Tibial nerve (tissue), 4 donors: Measurements from ENCODE around the gene DROSHA. TPM values are rescaled to one million over a fixed set of nuclear protein-coding genes. Genes with fewer than 3 reads are reported as not detected.
"Not testable (repeated sequence)": the region's sequence is repeated elsewhere in the genome, so short reads cannot be mapped to it uniquely, and the experiment has no call there.

Experiments used
- DNase-seq, 2 donors: peaks; one replicate each; pipeline ENCODE4 v3.0.0-alpha.2; 2019; ENCODE audit warnings: low spot score in 2 of 2
- H3K27ac ChIP-seq, 4 donors: fragments of 200-600 bp; sonication (generic) in 3 of 4; one replicate each; pipeline ENCODE4 v1.5.1; 2017 to 2019; ENCODE audit warnings: mild to moderate bottlenecking in 1 of 4
- H3K27me3 ChIP-seq, 2 donors: fragments of 200-600 bp; sonication (generic) in 1 of 2; one replicate each; pipeline versions ENCODE4 v1.5.1 to v1.6.0; 2017 to 2019
- H3K36me3 ChIP-seq, 3 donors: fragments of 200-600 bp; sonication (generic); one replicate each; pipeline ENCODE4 v1.5.1; 2018 to 2019
- H3K4me1 ChIP-seq, 4 donors: fragments of 200-600 bp; sonication (generic) in 3 of 4; one replicate each; pipeline ENCODE4 v1.5.1; 2017 to 2019
- H3K4me3 ChIP-seq, 4 donors: fragments of 200-600 bp; sonication (generic) in 3 of 4; one replicate each; pipeline ENCODE4 v1.5.1; 2017 to 2019; ENCODE audit warnings: mild to moderate bottlenecking in 1 of 4, moderate library complexity in 1 of 4
- H3K9me3 ChIP-seq, 4 donors: fragments of 200-600 bp; sonication (generic) in 3 of 4; one replicate each; pipeline ENCODE4 v1.5.1; 2017 to 2019
- EP300 ChIP-seq, 2 donors: sonication (generic); formaldehyde crosslinking; IDR thresholded peaks; one replicate each; pipeline ENCODE4 v1.6.1; 2017; ENCODE audit warnings: antibody characterized with exemption in 2 of 2, mild to moderate bottlenecking in 1 of 2
- POLR2A ChIP-seq, 2 donors: fragments of 450-650 bp; IDR thresholded peaks; one replicate each; pipeline ENCODE4 v1.6.1; 2017; ENCODE audit warnings: antibody characterized with exemption in 2 of 2, mild to moderate bottlenecking in 2 of 2, moderate library complexity in 2 of 2
- WGBS, 2 donors: methylation state at CpG; one replicate each; pipeline ENCODE4 v1.1.5; 2018; 5-methylcytosine and 5-hydroxymethylcytosine counted together
- total RNA-seq, 4 donors: library from RNA; depleted of rRNA; stranded (reverse); fragments of >200 nt; gene quantifications; one replicate each; pipeline ENCODE4 v1.1.0, GENCODE V29; 2016
- TF ChIP-seq, protein P1 (sequence below), 5 experiments: fragments of 200-600 bp in 3 of 5; fragments of 450-650 bp in 2 of 5; sonication (generic) in 3 of 5; IDR thresholded peaks; one replicate each; pipeline ENCODE4 v1.5.1; 2016 to 2019; ENCODE audit warnings: antibody characterized with exemption in 5 of 5, mild to moderate bottlenecking in 3 of 5, moderate library complexity in 2 of 5

Gene DROSHA
- total RNA-seq, 4 donors from 2014 or later: 53.0 to 65.9 (median 59.6) TPM

DNA sequence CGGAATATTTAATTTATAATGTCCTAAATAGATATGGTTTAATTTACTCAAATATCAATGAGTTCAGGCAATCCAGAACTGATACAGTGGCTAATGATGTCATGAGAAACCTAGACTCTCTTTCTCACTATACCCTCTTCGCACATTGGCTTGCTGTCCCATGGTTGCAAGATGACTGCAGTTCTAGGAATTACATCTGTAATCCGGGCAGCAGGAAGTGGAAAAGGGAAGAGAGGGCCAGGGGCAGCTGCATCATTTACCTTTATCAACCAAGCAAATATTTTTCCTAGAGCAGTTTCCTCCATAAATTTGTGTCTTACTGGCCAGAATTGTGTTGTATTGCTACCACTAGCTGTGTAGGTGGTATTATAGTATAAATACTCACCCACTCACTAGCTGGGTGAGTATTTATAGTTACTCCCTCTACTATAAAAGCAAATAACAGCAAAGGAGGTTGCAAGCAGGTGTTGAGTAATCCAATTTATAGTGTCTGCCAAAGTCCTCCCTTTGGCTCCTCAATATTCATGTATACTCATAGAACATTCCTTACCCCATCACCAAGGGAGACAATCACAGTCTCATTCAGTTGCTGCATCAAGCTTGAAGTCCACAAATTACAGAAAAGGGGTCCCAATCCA lies 168.8 kb downstream of the DROSHA start:
- no peak overlapping the region for H3K4me3 ChIP-seq
- no peak for DNase-seq
- H3K27me3 ChIP-seq: no peaks in the 10 kb centered on the region
- no peak overlapping the region for H3K27ac ChIP-seq
- 83 to 84% methylated on average over 3 of the region's 3 CpGs for WGBS, 2 donors
- H3K4me1 ChIP-seq: peaks cover 0 to 5% (median 0%) of the 10 kb centered on the region in 4 donors
- TF ChIP-seq EP300 (IDR thresholded peaks at IDR 0.05) (no peak), POLR2A (IDR thresholded peaks at IDR 0.05) (no peak)
- TF ChIP-seq, protein P1, sequence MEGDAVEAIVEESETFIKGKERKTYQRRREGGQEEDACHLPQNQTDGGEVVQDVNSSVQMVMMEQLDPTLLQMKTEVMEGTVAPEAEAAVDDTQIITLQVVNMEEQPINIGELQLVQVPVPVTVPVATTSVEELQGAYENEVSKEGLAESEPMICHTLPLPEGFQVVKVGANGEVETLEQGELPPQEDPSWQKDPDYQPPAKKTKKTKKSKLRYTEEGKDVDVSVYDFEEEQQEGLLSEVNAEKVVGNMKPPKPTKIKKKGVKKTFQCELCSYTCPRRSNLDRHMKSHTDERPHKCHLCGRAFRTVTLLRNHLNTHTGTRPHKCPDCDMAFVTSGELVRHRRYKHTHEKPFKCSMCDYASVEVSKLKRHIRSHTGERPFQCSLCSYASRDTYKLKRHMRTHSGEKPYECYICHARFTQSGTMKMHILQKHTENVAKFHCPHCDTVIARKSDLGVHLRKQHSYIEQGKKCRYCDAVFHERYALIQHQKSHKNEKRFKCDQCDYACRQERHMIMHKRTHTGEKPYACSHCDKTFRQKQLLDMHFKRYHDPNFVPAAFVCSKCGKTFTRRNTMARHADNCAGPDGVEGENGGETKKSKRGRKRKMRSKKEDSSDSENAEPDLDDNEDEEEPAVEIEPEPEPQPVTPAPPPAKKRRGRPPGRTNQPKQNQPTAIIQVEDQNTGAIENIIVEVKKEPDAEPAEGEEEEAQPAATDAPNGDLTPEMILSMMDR (IDR thresholded peaks at IDR 0.05): no peak
- H3K9me3 ChIP-seq: no peaks in the 10 kb centered on the region
- H3K36me3 ChIP-seq: no peaks in the 10 kb centered on the region

DNA sequence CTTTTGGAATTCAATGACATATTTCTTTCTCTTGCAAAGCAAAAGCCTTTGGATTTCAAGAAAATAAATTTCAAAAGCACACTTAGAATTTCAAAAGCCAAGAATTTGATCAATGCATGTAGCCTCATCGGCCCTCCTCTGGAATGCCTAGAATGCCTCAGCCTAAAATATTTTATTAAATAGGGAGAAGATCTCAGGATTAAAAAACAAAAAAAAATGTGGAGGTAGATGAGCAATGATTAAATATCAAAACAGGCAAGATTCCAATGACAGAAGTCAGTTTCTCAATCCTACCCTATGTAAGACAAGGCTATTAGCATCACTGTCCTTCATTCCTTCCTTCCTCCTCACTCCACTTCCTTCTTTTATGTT lies 169.4 kb downstream of the DROSHA start:
- H3K27me3 ChIP-seq: no peaks in the 10 kb centered on the region
- H3K4me1 ChIP-seq: peaks cover 0 to 5% (median 0%) of the 10 kb centered on the region in 4 donors
- no peak overlapping the region for H3K4me3 ChIP-seq
- DNase-seq: no peak
- no peaks in the 10 kb centered on the region for H3K9me3 ChIP-seq
- no peak overlapping the region for H3K27ac ChIP-seq
- no peaks in the 10 kb centered on the region for H3K36me3 ChIP-seq
- 36 to 55% methylated on average over 1 of the region's 1 CpG for WGBS, 2 donors
- no peak for TF ChIP-seq EP300 (IDR thresholded peaks at IDR 0.05)
- TF ChIP-seq, protein P1 (IDR thresholded peaks at IDR 0.05): no peak
- TF ChIP-seq POLR2A (IDR thresholded peaks at IDR 0.05): no peak

DNA sequence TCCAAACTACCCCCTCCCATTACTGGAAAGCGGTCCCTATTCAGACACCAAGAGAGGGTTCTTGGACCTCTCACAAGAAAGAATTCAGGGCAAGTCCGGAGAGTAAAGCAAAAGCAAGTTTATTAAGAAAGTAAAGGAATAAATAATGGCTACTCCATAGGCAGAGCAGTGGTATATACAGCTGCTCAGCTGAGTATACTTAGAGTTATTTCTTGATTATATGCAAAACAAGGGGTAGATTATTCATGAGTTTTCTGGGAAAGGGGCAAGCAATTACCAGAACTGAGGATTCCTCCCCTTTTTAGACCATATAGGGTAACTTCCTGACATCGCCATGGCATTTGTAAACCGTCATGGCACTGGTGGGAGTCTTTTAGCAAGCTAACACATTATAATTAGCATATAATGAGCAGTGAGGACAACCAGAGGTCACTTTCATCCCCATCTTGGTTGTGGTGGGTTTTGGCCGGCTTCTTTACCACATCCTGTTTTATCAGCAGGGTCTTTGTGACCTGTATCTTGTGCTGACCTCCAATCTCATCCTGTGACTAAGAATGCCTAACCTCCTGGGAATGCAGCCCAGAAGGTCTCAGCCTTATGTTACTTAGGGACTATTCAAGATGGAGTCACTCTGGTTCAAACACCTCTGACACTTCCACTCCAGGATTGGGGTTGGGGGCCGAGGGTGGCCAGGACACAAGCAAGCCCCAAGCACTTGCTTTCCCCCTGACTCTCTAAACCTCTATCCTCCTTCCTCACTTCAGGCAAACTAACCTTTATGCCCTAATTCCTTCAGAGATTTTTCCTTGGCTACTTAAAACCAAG lies 170.0 kb downstream of the DROSHA start:
- not testable (repeated sequence) for H3K36me3 ChIP-seq, H3K4me3 ChIP-seq, H3K4me1 ChIP-seq, H3K27ac ChIP-seq, DNase-seq, H3K9me3 ChIP-seq, H3K27me3 ChIP-seq
- WGBS, 2 donors: 68 to 72% methylated on average over 6 of the region's 6 CpGs

DNA sequence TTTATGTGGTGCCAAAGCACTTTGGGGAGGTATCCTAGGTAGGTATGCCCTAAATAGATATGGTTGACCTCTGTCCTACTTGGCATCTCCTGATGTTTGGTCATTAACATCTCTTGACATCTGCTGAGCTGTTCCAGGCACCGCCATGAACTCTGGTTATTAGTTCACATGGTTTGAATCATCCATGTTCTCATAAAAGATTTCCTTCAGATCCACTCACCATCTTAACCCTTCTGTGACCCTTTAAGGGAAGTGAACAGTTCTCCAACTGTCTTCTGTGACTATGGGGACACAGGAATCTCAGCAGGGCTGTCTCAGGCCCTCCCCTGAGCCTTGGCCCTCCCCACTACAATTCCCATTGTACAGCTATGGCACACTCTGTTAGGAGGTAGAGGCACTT lies 170.7 kb downstream of the DROSHA start:
- no peaks in the 10 kb centered on the region for H3K27me3 ChIP-seq
- no peak overlapping the region for H3K27ac ChIP-seq
- no peak for DNase-seq
- no peaks in the 10 kb centered on the region for H3K9me3 ChIP-seq
- 29% methylated on average over 1 of the region's 1 CpG for whole genome bisulfite sequencing, 2 donors
- H3K4me1 ChIP-seq: no peaks in the 10 kb centered on the region
- no peak for TF ChIP-seq EP300 (IDR thresholded peaks at IDR 0.05)
- TF ChIP-seq, protein P1 (IDR thresholded peaks at IDR 0.05): no peak
- no peak for TF ChIP-seq POLR2A (IDR thresholded peaks at IDR 0.05)
- no peaks in the 10 kb centered on the region for H3K36me3 ChIP-seq
- H3K4me3 ChIP-seq: no peak overlapping the region

DNA sequence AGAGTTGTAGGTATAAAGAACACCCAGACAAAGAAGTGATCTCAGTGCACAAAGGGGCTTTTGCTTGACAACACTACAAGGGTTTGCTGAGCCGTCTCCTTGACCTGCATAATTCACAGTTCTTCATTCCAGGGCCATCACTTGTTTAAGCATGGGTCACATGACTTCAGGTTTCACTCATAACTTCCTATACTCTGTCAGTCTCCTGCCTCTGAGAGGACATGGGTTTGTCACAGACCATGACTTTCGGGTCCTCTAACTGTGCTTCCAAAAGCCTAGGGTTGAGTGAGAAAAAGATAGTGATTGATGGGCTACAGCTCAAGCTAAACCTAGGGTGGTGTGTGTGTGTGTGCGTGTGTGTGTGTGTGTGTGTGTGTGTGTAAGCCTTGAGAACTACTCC lies 172.1 kb downstream of the DROSHA start:
- 69 to 77% methylated on average over 3 of the region's 3 CpGs for WGBS, 2 donors
- Histone ChIP-seq H3K9me3 (peaks cover 0 to 11% (median 0%) of the 10 kb centered on the region in 4 donors), H3K4me3 (no peak overlapping the region), H3K27ac (no peak overlapping the region), H3K4me1 (no peaks in the 10 kb centered on the region), H3K27me3 (no peaks in the 10 kb centered on the region), H3K36me3 (no peaks in the 10 kb centered on the region)
- DNase-seq: no peak
- TF ChIP-seq POLR2A (IDR thresholded peaks at IDR 0.05): no peak
- TF ChIP-seq, protein P1 (IDR thresholded peaks at IDR 0.05): no peak
- TF ChIP-seq EP300 (IDR thresholded peaks at IDR 0.05): no peak
